Smooth muscle cell (in vitro differentiated cells): ENCODE measurements around the gene OCA2. TPM values are rescaled to one million over a fixed set of nuclear protein-coding genes. Genes with fewer than 3 reads are reported as not detected.

Source experiments
- DNase-seq: peaks from one replicate; lab custom pipeline; 2025; ENCODE audit not compliant: unreplicated experiment; lab: John Stamatoyannopoulos, UW
- H2AFZ ChIP-seq: fragments of 200-600 bp; sonication (generic); 2 replicates; pipeline ENCODE4 v1.6.0; 2016; ENCODE audit warnings: antibody characterized with exemption, low read depth, mild to moderate bottlenecking
- H3F3A ChIP-seq: fragments of 200-600 bp; sonication (generic); 2 replicates; pipeline ENCODE4 v1.6.0; 2017; ENCODE audit warnings: antibody characterized with exemption, low read depth
- H3K27ac ChIP-seq: fragments of 200-600 bp; sonication (generic); 2 replicates; pipeline ENCODE4 v1.5.1; 2016; ENCODE audit warnings: low read depth, mild to moderate bottlenecking
- H3K27me3 ChIP-seq: fragments of 200-600 bp; sonication (generic); 2 replicates; pipeline ENCODE4 v1.6.1; 2016; ENCODE audit warnings: low read depth, mild to moderate bottlenecking
- H3K36me3 ChIP-seq: fragments of 200-600 bp; sonication (generic); 2 replicates; pipeline ENCODE4 v1.5.1; 2016; ENCODE audit warnings: low read depth
- H3K4me1 ChIP-seq: fragments of 200-600 bp; sonication (generic); 2 replicates; pipeline ENCODE4 v1.5.1; 2016; ENCODE audit warnings: low read depth
- H3K4me2 ChIP-seq: fragments of 200-600 bp; sonication (generic); 2 replicates; pipeline ENCODE4 v1.6.0; 2016; ENCODE audit warnings: mild to moderate bottlenecking
- H3K4me3 ChIP-seq: fragments of 200-600 bp; sonication (generic); 2 replicates; pipeline ENCODE4 v1.5.1; 2016; ENCODE audit warnings: mild to moderate bottlenecking
- H3K79me2 ChIP-seq: fragments of 200-600 bp; sonication (generic); 2 replicates; pipeline ENCODE4 v1.6.0; 2016; ENCODE audit warnings: low read depth, mild to moderate bottlenecking
- H3K9ac ChIP-seq: fragments of 200-600 bp; sonication (generic); 2 replicates; pipeline ENCODE4 v1.6.0; 2016; ENCODE audit warnings: low read depth
- H3K9me3 ChIP-seq: fragments of 200-600 bp; sonication (generic); replicated peaks from 2 replicates; pipeline ENCODE4 v1.5.1; 2016; ENCODE audit warnings: low read depth
- H4K20me1 ChIP-seq: fragments of 200-600 bp; sonication (generic); 2 replicates; pipeline ENCODE4 v1.6.0; 2016; ENCODE audit warnings: low read depth
- CTCF ChIP-seq: fragments of 200-600 bp; sonication (generic); IDR thresholded peaks from 2 replicates; pipeline ENCODE4 v1.5.1; 2017; ENCODE audit warnings: borderline replicate concordance, mild to moderate bottlenecking, antibody characterized with exemption; ENCODE audit not compliant: insufficient read depth, poor library complexity, severe bottlenecking
- WGBS: methylation state at CpG from one replicate; pipeline ENCODE4 v1.1.7; 2016; ENCODE audit warnings: low lambda C conversion rate; 5-methylcytosine and 5-hydroxymethylcytosine counted together
- polyA plus RNA-seq: library from polyadenylated mRNA; unstranded; fragments of >200 nt; fragmentation: Nextera tagmentation; extraction: Ambion mirVana; gene quantifications from 2 replicates; pipeline ENCODE4 v1.2.1, GENCODE V29; 2016
- total RNA-seq: library from RNA; depleted of rRNA; stranded (reverse); fragments of >200 nt; gene quantifications from 2 replicates; pipeline ENCODE4 v1.2.3, GENCODE V29; 2014

Gene OCA2
- total and polyA plus RNA-seq, 2 experiments from 2014 or later, result 0.16 TPM; not detected in 1

GRCh38 chr15:27866505-27867165 is 232.5 kb downstream of the OCA2 start:
- H4K20me1 ChIP-seq, result no peaks in the 10 kb centered on the region
- H3K27me3 ChIP-seq, result no peaks in the 10 kb centered on the region
- no peak overlapping the region for H3K9ac ChIP-seq
- H3K4me3 ChIP-seq, result no peak overlapping the region
- no peak overlapping the region for H3K4me2 ChIP-seq
- H2AFZ ChIP-seq, result no peak overlapping the region
- no peaks in the 10 kb centered on the region for H3F3A ChIP-seq
- H3K36me3 ChIP-seq, result no peaks in the 10 kb centered on the region
- no peak for DNase-seq
- no peak for TF ChIP-seq CTCF
- H3K9me3 ChIP-seq, result no peaks in the 10 kb centered on the region
- no peak overlapping the region for H3K27ac ChIP-seq
- no peaks in the 10 kb centered on the region for H3K79me2 ChIP-seq
- WGBS, result 81% methylated on average over 10 of the region's 10 CpGs
- no peaks in the 10 kb centered on the region for H3K4me1 ChIP-seq

- H3K27me3 ChIP-seq, result no peaks in the 10 kb centered on the region
- no peaks in the 10 kb centered on the region for H3F3A ChIP-seq
- no peak overlapping the region for H3K9ac ChIP-seq
- H3K4me1 ChIP-seq, result no peaks in the 10 kb centered on the region
- no peak overlapping the region for H2AFZ ChIP-seq
- H3K4me3 ChIP-seq, result no peak overlapping the region
- H3K9me3 ChIP-seq, result no peaks in the 10 kb centered on the region
- no peak for DNase-seq
- no peaks in the 10 kb centered on the region for H3K79me2 ChIP-seq
- WGBS, result 85% methylated on average over 3 of the region's 3 CpGs
- no peaks in the 10 kb centered on the region for H4K20me1 ChIP-seq
- no peak overlapping the region for H3K27ac ChIP-seq
- TF ChIP-seq CTCF, result no peak
- H3K4me2 ChIP-seq, result no peak overlapping the region
- no peaks in the 10 kb centered on the region for H3K36me3 ChIP-seq
Observed at GRCh38 chr15:27865926-27866325, 233.2 kb downstream of the OCA2 start.

GRCh38 chr15:27865323-27865922 is 233.7 kb downstream of the OCA2 start:
- Histone ChIP-seq H3F3A (no peaks in the 10 kb centered on the region), H2AFZ (no peak overlapping the region), H3K9ac (no peak overlapping the region), H3K27me3 (no peaks in the 10 kb centered on the region), H3K79me2 (no peaks in the 10 kb centered on the region), H3K36me3 (no peaks in the 10 kb centered on the region), H3K27ac (no peak overlapping the region), H3K4me3 (no peak overlapping the region), H3K9me3 (no peaks in the 10 kb centered on the region), H3K4me1 (no peaks in the 10 kb centered on the region), H3K4me2 (no peak overlapping the region), H4K20me1 (no peaks in the 10 kb centered on the region)
- TF ChIP-seq CTCF, result no peak
- no peak for DNase-seq
- 88% methylated on average over 12 of the region's 12 CpGs for WGBS

- Histone ChIP-seq H3K27ac (no peak overlapping the region), H3F3A (no peaks in the 10 kb centered on the region), H3K36me3 (no peaks in the 10 kb centered on the region), H3K4me3 (no peak overlapping the region), H3K27me3 (no peaks in the 10 kb centered on the region), H4K20me1 (no peaks in the 10 kb centered on the region), H3K79me2 (no peaks in the 10 kb centered on the region), H3K9ac (no peak overlapping the region), H3K4me2 (no peak overlapping the region), H3K4me1 (no peaks in the 10 kb centered on the region), H2AFZ (no peak overlapping the region), H3K9me3 (no peaks in the 10 kb centered on the region)
- 92% methylated on average over 8 of the region's 8 CpGs for WGBS
- no peak for DNase-seq
- TF ChIP-seq CTCF, result no peak
Observed at GRCh38 chr15:27864719-27865118, 234.4 kb downstream of the OCA2 start.
